ENCODE results near the gene PRKAG3. TPM values are rescaled to one million over a fixed set of nuclear protein-coding genes. Genes with fewer than 3 reads are reported as not detected.

PRKAG3 gene
- total RNA-seq, 4 donors from 2014 or later, result not detected

DNA sequence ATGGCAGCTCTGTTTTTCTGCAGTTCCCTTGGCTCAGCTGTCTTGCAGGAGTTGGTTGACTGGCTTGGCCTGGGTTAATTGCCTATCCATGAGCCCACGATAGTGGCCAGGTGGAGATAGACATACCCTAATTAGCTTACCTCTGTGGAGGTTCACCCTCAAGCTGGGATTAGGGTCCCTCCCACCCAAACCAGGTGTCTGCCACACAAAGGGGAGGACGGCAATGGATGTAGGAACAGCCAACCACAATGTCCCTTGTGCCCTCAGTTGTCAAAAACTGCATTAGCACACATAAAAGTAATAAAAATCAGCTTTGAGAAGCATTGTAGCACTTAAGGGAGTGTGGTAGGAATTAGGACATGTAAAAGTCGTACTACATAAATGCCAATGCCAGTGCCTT, 45.5 kb downstream of the PRKAG3 start:
- TF ChIP-seq, protein P1, sequence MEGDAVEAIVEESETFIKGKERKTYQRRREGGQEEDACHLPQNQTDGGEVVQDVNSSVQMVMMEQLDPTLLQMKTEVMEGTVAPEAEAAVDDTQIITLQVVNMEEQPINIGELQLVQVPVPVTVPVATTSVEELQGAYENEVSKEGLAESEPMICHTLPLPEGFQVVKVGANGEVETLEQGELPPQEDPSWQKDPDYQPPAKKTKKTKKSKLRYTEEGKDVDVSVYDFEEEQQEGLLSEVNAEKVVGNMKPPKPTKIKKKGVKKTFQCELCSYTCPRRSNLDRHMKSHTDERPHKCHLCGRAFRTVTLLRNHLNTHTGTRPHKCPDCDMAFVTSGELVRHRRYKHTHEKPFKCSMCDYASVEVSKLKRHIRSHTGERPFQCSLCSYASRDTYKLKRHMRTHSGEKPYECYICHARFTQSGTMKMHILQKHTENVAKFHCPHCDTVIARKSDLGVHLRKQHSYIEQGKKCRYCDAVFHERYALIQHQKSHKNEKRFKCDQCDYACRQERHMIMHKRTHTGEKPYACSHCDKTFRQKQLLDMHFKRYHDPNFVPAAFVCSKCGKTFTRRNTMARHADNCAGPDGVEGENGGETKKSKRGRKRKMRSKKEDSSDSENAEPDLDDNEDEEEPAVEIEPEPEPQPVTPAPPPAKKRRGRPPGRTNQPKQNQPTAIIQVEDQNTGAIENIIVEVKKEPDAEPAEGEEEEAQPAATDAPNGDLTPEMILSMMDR (IDR thresholded peaks at IDR 0.05; ENCODE audit: low read depth), result no peak

GRCh38 chr2:218785103-218785502, 46.5 kb downstream of the PRKAG3 start:
- TF ChIP-seq, protein P1 (IDR thresholded peaks at IDR 0.05; ENCODE audit: low read depth), result no peak

- TF ChIP-seq, protein P1 (IDR thresholded peaks at IDR 0.05; ENCODE audit: low read depth), result no peak
Measured at GRCh38 chr2:218783688-218784087, 47.9 kb downstream of the PRKAG3 start.

GRCh38 chr2:218782528-218782844, 49.1 kb downstream of the PRKAG3 start:
- TF ChIP-seq, protein P1 (IDR thresholded peaks at IDR 0.05; ENCODE audit: low read depth), result no peak

- TF ChIP-seq, protein P1 (IDR thresholded peaks at IDR 0.05; ENCODE audit: low read depth), result no peak
Measured at GRCh38 chr2:218781691-218782527, 49.7 kb downstream of the PRKAG3 start, which contains the start of gene CYP27A1. TSS of gene CYP27A1 (plus strand) at chr2:218782147. CDS start at chr2:218782183, 36 bp downstream.

- TF ChIP-seq, protein P1 (IDR thresholded peaks at IDR 0.05; ENCODE audit: low read depth), result no peak
Measured at GRCh38 chr2:218780851-218781690, 50.5 kb downstream of the PRKAG3 start.

DNA sequence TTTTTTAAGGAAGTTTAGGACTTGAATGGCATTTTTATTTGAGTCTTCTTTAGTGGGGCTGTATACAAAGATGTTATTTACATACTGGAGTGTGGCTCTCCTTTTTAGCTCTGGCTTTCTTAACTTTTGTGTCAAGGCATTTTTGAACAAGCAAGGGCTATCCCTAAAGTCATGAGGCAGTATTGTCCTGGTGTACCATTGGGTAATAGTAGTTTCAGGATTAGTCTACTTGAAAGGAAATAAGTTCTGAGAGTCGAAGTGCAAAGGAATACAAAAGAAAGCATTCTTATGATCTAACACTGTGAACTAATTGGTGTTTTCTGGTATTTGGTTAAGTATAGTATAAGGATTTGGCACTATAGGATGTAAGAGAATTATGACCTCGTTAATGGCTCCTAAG, 51.6 kb downstream of the PRKAG3 start:
- TF ChIP-seq, protein P1 (IDR thresholded peaks at IDR 0.05; ENCODE audit: low read depth), result no peak

All from subcutaneous adipose tissue (tissue), 4 donors.